Activated naive CD4-positive, alpha-beta T cell treated with anti-CD3 and anti-CD28 coated beads, Interleukin-2, amount 10 ng/mL, durations not matched to agents 7 days and 5 days (primary cell): ENCODE results near the gene SPHKAP.

ENCODE experiments used
- CTCF ChIA-PET: fragments of 350-600 bp; sonication (Branson Sonifier 250); formaldehyde crosslinking; loops from one replicate; lab custom pipeline; 2021; ENCODE audit warnings: antibody characterized with exemption; lab: Charles Lee
- DNase-seq: peaks from one replicate; pipeline ENCODE4 v3.0.0-alpha.2; 2020
- H3K27ac Mint-ChIP-seq: one replicate; pipeline ENCODE4 v1.8.0; 2021; ENCODE audit warnings: mild to moderate bottlenecking, moderate library complexity, mixed read lengths
- H3K27me3 Mint-ChIP-seq: one replicate; pipeline ENCODE4 v1.8.0; 2021; ENCODE audit warnings: mild to moderate bottlenecking, mixed read lengths
- H3K36me3 Mint-ChIP-seq: one replicate; pipeline ENCODE4 v1.8.0; 2021; ENCODE audit warnings: mixed read lengths
- H3K4me1 Mint-ChIP-seq: one replicate; pipeline ENCODE4 v1.8.0; 2021; ENCODE audit warnings: mixed read lengths
- H3K4me3 Mint-ChIP-seq: one replicate; pipeline ENCODE4 v1.8.0; 2021; ENCODE audit warnings: mild to moderate bottlenecking, moderate library complexity, mixed read lengths
- H3K9me3 Mint-ChIP-seq: one replicate; pipeline ENCODE4 v1.8.0; 2021; ENCODE audit warnings: mixed read lengths

The SPHKAP gene

DNA sequence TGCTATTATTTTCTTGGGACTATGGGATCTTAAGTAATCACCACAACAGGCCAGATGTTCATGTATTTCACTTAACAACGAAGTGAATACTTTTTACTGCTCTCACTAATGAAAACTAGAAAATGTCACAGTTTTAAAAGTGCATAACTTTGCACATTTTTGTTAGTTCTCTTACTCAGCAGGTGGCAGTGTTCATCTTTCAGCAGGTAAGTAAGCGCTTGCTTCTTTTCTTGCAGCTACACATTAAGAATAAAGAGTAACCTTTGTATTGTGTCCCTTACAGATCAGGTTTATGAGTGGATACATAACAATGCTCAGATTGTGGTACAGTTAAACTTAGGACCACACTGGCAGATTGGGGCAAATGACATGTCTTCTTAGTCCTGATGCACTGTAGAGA lies 249.1 kb downstream of the SPHKAP start:
- Mint-ChIP-seq H3K27ac (no peak overlapping the region), H3K4me1 (no peaks in the 10 kb centered on the region), H3K36me3 (no peaks in the 10 kb centered on the region), H3K4me3 (no peak overlapping the region), H3K27me3 (no peaks in the 10 kb centered on the region), H3K9me3 (peaks cover 3% of the 10 kb centered on the region)
- DNase-seq, result no peak
- CTCF ChIA-PET, result no interaction called here

DNA sequence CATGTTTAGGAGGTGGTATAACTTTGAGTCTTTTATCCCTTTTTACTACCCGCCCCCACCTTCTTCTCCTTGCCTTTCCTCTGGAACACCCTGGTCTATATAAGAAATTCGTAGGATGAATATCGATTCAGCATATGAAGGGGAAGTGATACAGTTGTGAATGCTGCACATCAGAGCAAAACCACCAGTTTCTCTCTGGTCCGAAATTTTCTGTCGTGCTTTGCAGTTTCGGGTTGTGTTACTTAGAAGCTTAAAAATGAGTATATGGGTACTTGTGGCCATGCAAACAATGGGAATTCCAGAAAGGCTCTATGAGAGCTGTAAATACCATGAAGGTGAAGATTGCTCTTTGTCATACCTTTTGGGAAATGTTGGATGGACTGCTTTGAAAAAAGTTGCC lies 249.5 kb downstream of the SPHKAP start:
- no peak overlapping the region for H3K4me3 Mint-ChIP-seq
- H3K9me3 Mint-ChIP-seq, result peaks cover 5% of the 10 kb centered on the region
- no peaks in the 10 kb centered on the region for H3K36me3 Mint-ChIP-seq
- no peaks in the 10 kb centered on the region for H3K4me1 Mint-ChIP-seq
- no peak overlapping the region for H3K27ac Mint-ChIP-seq
- no peaks in the 10 kb centered on the region for H3K27me3 Mint-ChIP-seq
- DNase-seq, result no peak
- CTCF ChIA-PET, result no interaction called here
